K562 (cell line): ENCODE data around the gene SEC16A. TPM values are rescaled to one million over a fixed set of nuclear protein-coding genes. Genes with fewer than 3 reads are reported as not detected.

ENCODE experiments used
- ATF6 ChIP-seq: sonication (generic); formaldehyde crosslinking; IDR thresholded peaks from 2 replicates; pipeline ENCODE4 v1.4.0; 2020; ENCODE audit warnings: mild to moderate bottlenecking, missing genetic modification reagents
- E4F1 ChIP-seq: fragments of 250-450 bp; sonication (Bioruptor Pico); IDR thresholded peaks from 2 replicates; pipeline ENCODE4 v1.5.0; 2021; ENCODE audit warnings: mild to moderate bottlenecking, borderline replicate concordance
- GTF3C2 ChIP-seq: IDR thresholded peaks from 3 replicates; pipeline ENCODE4 v1.6.1; 2011; ENCODE audit warnings: borderline replicate concordance, mild to moderate bottlenecking, moderate library complexity; ENCODE audit not compliant: insufficient read length; ENCODE audit errors: extremely low read depth
- HMGN3 ChIP-seq: IDR thresholded peaks from 2 replicates; pipeline ENCODE4 v1.6.1; 2011; ENCODE audit warnings: borderline replicate concordance, low read depth, mild to moderate bottlenecking, mixed read lengths, low read length; ENCODE audit not compliant: insufficient read length; ENCODE audit errors: extremely low read depth
- KDM5B ChIP-seq: fragments of 200-600 bp; sonication (generic); IDR thresholded peaks from 2 replicates; pipeline ENCODE4 v1.6.1; 2012; ENCODE audit warnings: low read depth, mild to moderate bottlenecking, moderate library complexity, low read length, control low read depth, inconsistent platforms; ENCODE audit not compliant: insufficient replicate concordance
- NFATC3 ChIP-seq: fragments of 450-650 bp; IDR thresholded peaks from 2 replicates; pipeline ENCODE4 v1.6.1; 2017; ENCODE audit warnings: mild to moderate bottlenecking
- ZNF124 ChIP-seq: sonication (generic); formaldehyde crosslinking; IDR thresholded peaks from 2 replicates; pipeline ENCODE4 v1.8.1; 2022; ENCODE audit warnings: missing genetic modification reagents
- ZNF197 ChIP-seq: fragments of 200-800 bp; sonication (Bioruptor generic); IDR thresholded peaks from 2 replicates; pipeline ENCODE4 v1.6.1; 2016; ENCODE audit warnings: low read depth, missing genetic modification characterization, missing compliant biosample characterization
- ZNF282 ChIP-seq: sonication (generic); formaldehyde crosslinking; IDR thresholded peaks from 2 replicates; pipeline ENCODE4 v1.8.1; 2023; ENCODE audit warnings: missing genetic modification reagents
- ZNF347 ChIP-seq: fragments of 450-650 bp; formaldehyde crosslinking; IDR thresholded peaks from 2 replicates; pipeline ENCODE4 v1.4.0; 2020; ENCODE audit warnings: low read depth, mild to moderate bottlenecking, moderate library complexity
- ZNF408 ChIP-seq: fragments of 250-450 bp; sonication (Bioruptor Pico); IDR thresholded peaks from 2 replicates; pipeline ENCODE4 v1.4.0; 2020; ENCODE audit warnings: low read depth, mild to moderate bottlenecking, moderate library complexity
- polyA plus RNA-seq, 8 experiments: library from polyadenylated mRNA; depleted of rRNA in 4 of 8; stranded (reverse) in 5 of 8; unstranded in 3 of 8; fragments of >200 nt; fragmentation: Nextera tagmentation in 2 of 8; fragmentation: Illumina TruSeq in 1 of 8; extraction: Ambion mirVana in 2 of 8; extraction: Trizol in 1 of 8; gene quantifications; 2 replicates each; pipeline versions ENCODE4 v1.2.1 to v1.2.3, GENCODE V29; 2011 to 2014; ENCODE audit warnings: inconsistent platforms in 1 of 8, missing spikeins in 1 of 8
- total RNA-seq, 7 experiments: library from RNA; depleted of rRNA in 6 of 7; stranded (reverse); fragments of >200 nt in 6 of 7; fragmentation: Illumina TruSeq in 2 of 7; extraction: Trizol in 2 of 7; gene quantifications; 2 replicates each; pipeline versions ENCODE4 v1.2.1 to v1.2.3, GENCODE V29; 2011 to 2021; ENCODE audit warnings: low replicate concordance in 1 of 7
- TF ChIP-seq, protein P1 (sequence below): fragments of 150-350 bp; conservative IDR thresholded peaks from 2 replicates; pipeline ENCODE4 v1.6.1; 2014; ENCODE audit warnings: low read length
- TF ChIP-seq, protein P2 (sequence below): fragments of 250-450 bp; sonication (Bioruptor Pico); IDR thresholded peaks from 2 replicates; pipeline ENCODE4 v1.6.1; 2021; ENCODE audit warnings: mild to moderate bottlenecking

Gene SEC16A
- total and polyA plus RNA-seq, 9 of the 15 experiments (the other 6 are each of a cell fraction or from before 2014, with no cell fraction given) = 8.3 to 62.8 (median 14.0) TPM

DNA sequence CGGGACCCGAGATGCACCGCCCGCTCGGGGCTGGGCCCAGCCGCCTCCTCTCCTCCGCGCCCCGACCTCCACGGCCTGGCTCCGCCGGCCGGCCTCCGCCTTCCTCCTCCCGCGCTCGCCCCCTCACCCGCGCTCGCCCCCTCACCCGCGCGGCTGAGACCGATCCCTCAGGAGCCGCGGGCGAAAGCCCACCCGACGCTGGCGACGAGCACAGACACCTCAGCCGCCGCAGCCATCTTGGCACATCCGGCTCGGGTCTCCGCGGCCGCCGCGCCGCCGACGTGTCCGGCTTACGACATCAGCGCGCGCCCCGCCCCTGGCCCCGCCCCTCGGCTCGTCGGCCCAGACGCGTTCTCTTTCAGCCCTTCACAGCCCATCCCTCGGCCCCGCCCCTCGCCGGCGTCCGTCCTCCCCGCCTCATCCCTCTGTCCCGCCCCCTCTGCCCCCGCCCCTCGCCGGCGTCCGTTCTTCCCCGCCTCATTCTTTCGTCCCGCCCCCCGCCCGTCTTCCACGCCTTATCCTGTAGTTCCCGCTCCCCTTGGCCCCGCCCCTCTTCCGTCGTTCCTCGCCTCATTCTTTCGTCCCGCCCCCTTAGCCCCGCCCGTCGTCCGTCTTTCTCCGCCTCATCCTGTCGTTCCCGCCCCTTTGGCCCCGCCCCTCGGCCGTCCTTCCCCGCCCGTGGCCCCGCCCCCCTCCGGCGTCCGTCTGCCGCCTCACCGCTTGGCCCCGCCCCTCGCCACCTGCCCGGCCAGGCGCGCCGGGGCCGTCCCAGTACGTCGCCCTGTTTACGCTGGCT is at the start of gene SEC16A (continued):
- TF ChIP-seq, protein P1, sequence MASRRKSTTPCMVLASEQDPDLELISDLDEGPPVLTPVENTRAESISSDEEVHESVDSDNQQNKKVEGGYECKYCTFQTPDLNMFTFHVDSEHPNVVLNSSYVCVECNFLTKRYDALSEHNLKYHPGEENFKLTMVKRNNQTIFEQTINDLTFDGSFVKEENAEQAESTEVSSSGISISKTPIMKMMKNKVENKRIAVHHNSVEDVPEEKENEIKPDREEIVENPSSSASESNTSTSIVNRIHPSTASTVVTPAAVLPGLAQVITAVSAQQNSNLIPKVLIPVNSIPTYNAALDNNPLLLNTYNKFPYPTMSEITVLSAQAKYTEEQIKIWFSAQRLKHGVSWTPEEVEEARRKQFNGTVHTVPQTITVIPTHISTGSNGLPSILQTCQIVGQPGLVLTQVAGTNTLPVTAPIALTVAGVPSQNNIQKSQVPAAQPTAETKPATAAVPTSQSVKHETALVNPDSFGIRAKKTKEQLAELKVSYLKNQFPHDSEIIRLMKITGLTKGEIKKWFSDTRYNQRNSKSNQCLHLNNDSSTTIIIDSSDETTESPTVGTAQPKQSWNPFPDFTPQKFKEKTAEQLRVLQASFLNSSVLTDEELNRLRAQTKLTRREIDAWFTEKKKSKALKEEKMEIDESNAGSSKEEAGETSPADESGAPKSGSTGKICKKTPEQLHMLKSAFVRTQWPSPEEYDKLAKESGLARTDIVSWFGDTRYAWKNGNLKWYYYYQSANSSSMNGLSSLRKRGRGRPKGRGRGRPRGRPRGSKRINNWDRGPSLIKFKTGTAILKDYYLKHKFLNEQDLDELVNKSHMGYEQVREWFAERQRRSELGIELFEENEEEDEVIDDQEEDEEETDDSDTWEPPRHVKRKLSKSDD = no peak
- no peak for TF ChIP-seq ZNF124 (CRISPR knock-in tag)
- no peak for TF ChIP-seq GTF3C2
- no peak for TF ChIP-seq ZNF347
- no peak for TF ChIP-seq NFATC3
- no peak for TF ChIP-seq ZNF197 (CRISPR knock-in tag)
- no peak for TF ChIP-seq ZNF408 (CRISPR knock-in tag)
- TF ChIP-seq HMGN3 = peak; percentile 24
- no peak for TF ChIP-seq ZNF282 (CRISPR knock-in tag)
- TF ChIP-seq E4F1 (CRISPR knock-in tag) = no peak
- TF ChIP-seq, protein P2, sequence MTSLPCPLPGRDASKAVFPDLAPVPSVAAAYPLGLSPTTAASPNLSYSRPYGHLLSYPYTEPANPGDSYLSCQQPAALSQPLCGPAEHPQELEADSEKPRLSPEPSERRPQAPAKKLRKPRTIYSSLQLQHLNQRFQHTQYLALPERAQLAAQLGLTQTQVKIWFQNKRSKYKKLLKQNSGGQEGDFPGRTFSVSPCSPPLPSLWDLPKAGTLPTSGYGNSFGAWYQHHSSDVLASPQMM (CRISPR knock-in tag) = no peak
- TF ChIP-seq ATF6 (CRISPR knock-in tag) = no peak
- peak; percentile 74 for TF ChIP-seq KDM5B
